CD4-positive, CD25-positive, alpha-beta regulatory T cell (primary cell): Measurements from ENCODE around the gene FMO2. TPM values are rescaled to one million over a fixed set of nuclear protein-coding genes. Genes with fewer than 3 reads are reported as not detected.

Experiments
- ATAC-seq, 2 donors: fragments of 150-1000 bp; cut with Tn5 transposase; one replicate each; pipeline ENCODE4 v1.10.0; 2021; ENCODE audit warnings: low read depth in 2 of 2, moderate number of reproducible peaks in 2 of 2, moderate library complexity in 1 of 2
- DNase-seq, 3 donors: peaks; one replicate each; pipeline versions ENCODE4 v3.0.0 to v3.0.0-alpha.2; 2012 to 2022; ENCODE audit warnings: mixed read lengths in 1 of 3
- H3K27ac ChIP-seq: one replicate; pipeline ENCODE4 v1.7.0; 2013; ENCODE audit warnings: mild to moderate bottlenecking, low read length; ENCODE audit not compliant: insufficient read depth, poor library complexity, severe bottlenecking
- H3K27me3 ChIP-seq: one replicate; pipeline ENCODE4 v1.7.0; 2013; ENCODE audit warnings: low read length; ENCODE audit not compliant: control insufficient read depth, insufficient read depth
- H3K36me3 ChIP-seq: one replicate; pipeline ENCODE4 v1.7.0; 2013; ENCODE audit warnings: mild to moderate bottlenecking, low read length, moderate library complexity; ENCODE audit not compliant: control insufficient read depth, insufficient read depth
- H3K4me1 ChIP-seq: 2 replicates; pipeline ENCODE4 v1.7.0; 2013; ENCODE audit warnings: mild to moderate bottlenecking, low read length; ENCODE audit not compliant: insufficient read depth, control insufficient read depth, poor library complexity, severe bottlenecking
- H3K4me3 ChIP-seq: one replicate; pipeline ENCODE4 v1.7.0; 2013; ENCODE audit warnings: low read depth, mild to moderate bottlenecking, low read length, moderate library complexity
- H3K9me3 ChIP-seq, 2 experiments: 1 replicate in 1 of 2; 2 replicates in 1 of 2; pipeline ENCODE4 v1.7.0; 2013; ENCODE audit warnings: low read length in 2 of 2, mild to moderate bottlenecking in 1 of 2, moderate library complexity in 1 of 2; ENCODE audit not compliant: control insufficient read depth in 2 of 2
- H3K27ac Mint-ChIP-seq, 3 donors: one replicate each; pipeline ENCODE4 v1.8.0; 2020 to 2022; ENCODE audit warnings: mild to moderate bottlenecking in 3 of 3, mixed read lengths in 3 of 3, moderate library complexity in 2 of 3
- H3K27me3 Mint-ChIP-seq: one replicate; pipeline ENCODE4 v1.8.0; 2022; ENCODE audit warnings: mild to moderate bottlenecking, mixed read lengths
- H3K36me3 Mint-ChIP-seq: one replicate; pipeline ENCODE4 v1.8.0; 2020; ENCODE audit warnings: mixed read lengths
- H3K4me1 Mint-ChIP-seq, 4 donors: one replicate each; pipeline ENCODE4 v1.8.0; 2020 to 2022; ENCODE audit warnings: mixed read lengths in 4 of 4, mild to moderate bottlenecking in 1 of 4
- H3K4me3 Mint-ChIP-seq, 4 donors: one replicate each; pipeline ENCODE4 v1.8.0; 2020 to 2022; ENCODE audit warnings: mild to moderate bottlenecking in 4 of 4, mixed read lengths in 4 of 4, moderate library complexity in 3 of 4
- H3K9me3 Mint-ChIP-seq, 7 donors: one replicate each; pipeline ENCODE4 v1.8.0; 2020 to 2022; ENCODE audit warnings: mixed read lengths in 7 of 7, mild to moderate bottlenecking in 3 of 7, moderate library complexity in 2 of 7
- polyA plus RNA-seq, 4 donors: library from polyadenylated mRNA; unstranded; fragments of 300-500 nt; fragmentation: Illumina TruSeq; gene quantifications; one replicate each; pipeline ENCODE4 v1.2.3, GENCODE V29; 2021
- total RNA-seq: library from RNA; stranded (reverse); gene quantifications from one replicate; pipeline ENCODE4 v1.2.3, GENCODE V29; 2022

Gene FMO2
- total and polyA plus RNA-seq, 5 donors from 2014 or later: not detected

DNA sequence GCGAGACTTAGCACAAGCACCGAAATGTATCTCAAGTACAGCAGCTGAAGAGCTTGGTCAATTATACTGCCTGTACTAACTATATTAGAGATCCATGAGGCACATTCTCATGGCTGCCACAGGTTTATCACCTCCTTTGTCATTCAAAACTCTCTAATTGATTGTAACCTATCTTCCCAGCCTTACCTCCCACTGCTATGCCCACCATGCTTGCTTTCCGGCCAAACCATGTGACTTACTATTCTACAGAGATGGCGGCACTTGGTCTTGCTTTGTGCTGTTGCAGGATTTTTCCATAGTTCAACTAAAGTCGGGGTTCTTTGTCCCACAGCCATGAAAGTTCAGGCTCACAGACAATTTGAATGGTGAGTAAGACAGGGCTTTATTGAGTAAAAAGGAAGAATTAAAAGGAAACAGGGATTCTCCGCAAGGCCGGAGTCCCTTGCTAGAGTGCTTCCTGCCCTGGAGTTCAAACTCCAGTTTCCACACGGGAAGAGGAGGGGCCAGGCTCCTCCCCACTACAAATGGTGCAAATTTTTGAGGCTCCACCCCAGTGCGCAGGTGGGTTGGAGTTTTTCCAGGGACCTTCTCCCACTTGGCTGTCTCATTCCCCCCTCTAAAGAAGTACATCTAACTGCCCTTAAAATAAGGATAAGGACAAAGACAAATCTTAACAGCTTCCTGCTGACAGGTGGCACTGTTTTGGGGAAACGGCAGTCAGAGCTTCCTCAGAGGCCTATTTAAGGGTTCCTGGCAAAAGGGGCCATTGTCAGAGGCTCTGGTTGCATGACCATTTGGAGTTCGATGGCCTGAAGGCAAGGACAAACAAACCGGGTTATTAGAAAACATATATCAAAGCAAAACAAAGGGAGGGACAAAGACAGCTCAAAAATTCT, 28.7 kb downstream of the FMO2 start:
- H3K9me3 ChIP-seq: no peaks in the 10 kb centered on the region
- no peaks in the 10 kb centered on the region for H3K4me1 ChIP-seq
- peaks cover 0 to 1% (median 0%) of the 10 kb centered on the region in 7 donors for H3K9me3 Mint-ChIP-seq
- no peaks in the 10 kb centered on the region for H3K4me1 Mint-ChIP-seq
- no peaks in the 10 kb centered on the region for H3K36me3 Mint-ChIP-seq
- peaks cover 14% of the 10 kb centered on the region for H3K27me3 Mint-ChIP-seq
- peaks cover 7% of the 10 kb centered on the region for H3K27me3 ChIP-seq
- no peak overlapping the region for H3K4me3 Mint-ChIP-seq
- no peak for DNase-seq
- H3K27ac ChIP-seq: no peak overlapping the region
- ATAC-seq: no peak
- H3K27ac Mint-ChIP-seq: no peak overlapping the region
- no peaks in the 10 kb centered on the region for H3K36me3 ChIP-seq
- H3K4me3 ChIP-seq: no peak overlapping the region

- DNase-seq (no peak), ATAC-seq (no peak)
- H3K27me3 ChIP-seq: no peaks in the 10 kb centered on the region
- H3K36me3 ChIP-seq: no peaks in the 10 kb centered on the region
- H3K4me3 ChIP-seq: no peak overlapping the region
- Mint-ChIP-seq H3K4me1 (no peaks in the 10 kb centered on the region), H3K36me3 (no peaks in the 10 kb centered on the region), H3K4me3 (no peak overlapping the region), H3K27me3 (peaks cover 16% of the 10 kb centered on the region), H3K27ac (no peak overlapping the region), H3K9me3 (peaks cover 0 to 1% (median 0%) of the 10 kb centered on the region in 7 donors)
- no peaks in the 10 kb centered on the region for H3K4me1 ChIP-seq
- H3K9me3 ChIP-seq: no peaks in the 10 kb centered on the region
- H3K27ac ChIP-seq: no peak overlapping the region
Observed at GRCh38 chr1:171217658-171218443, 32.8 kb downstream of the FMO2 start.

DNA sequence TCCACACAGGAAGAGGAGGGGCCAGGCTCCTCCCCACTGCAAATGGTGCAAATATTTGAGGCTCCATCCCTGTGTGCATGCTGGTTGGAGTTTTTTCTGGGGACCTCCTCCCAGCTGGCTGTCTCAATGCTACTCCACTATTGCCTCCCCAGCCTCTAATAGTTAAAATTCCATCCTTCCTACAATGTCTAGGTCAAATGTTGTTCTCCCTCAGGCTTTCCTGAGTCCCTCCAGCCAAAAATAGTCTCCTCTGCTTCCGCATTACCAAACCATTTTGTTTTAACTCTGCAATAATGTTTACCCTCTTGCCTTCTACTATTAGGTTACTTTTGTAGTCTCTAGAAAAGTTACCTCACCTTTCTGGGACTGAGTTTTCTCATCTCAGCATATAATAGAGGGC, 33.6 kb downstream of the FMO2 start:
- H3K9me3 Mint-ChIP-seq: peaks cover 0 to 1% (median 0%) of the 10 kb centered on the region in 7 donors
- Histone ChIP-seq H3K4me3 (no peak overlapping the region), H3K27me3 (no peaks in the 10 kb centered on the region), H3K4me1 (no peaks in the 10 kb centered on the region), H3K36me3 (no peaks in the 10 kb centered on the region), H3K9me3 (no peaks in the 10 kb centered on the region), H3K27ac (no peak overlapping the region)
- H3K4me1 Mint-ChIP-seq: no peaks in the 10 kb centered on the region
- DNase-seq: no peak
- ATAC-seq: no peak
- H3K36me3 Mint-ChIP-seq: no peaks in the 10 kb centered on the region
- H3K27ac Mint-ChIP-seq: no peak overlapping the region
- H3K4me3 Mint-ChIP-seq: no peak overlapping the region
- peaks cover 16% of the 10 kb centered on the region for H3K27me3 Mint-ChIP-seq

- Histone ChIP-seq H3K27ac (no peak overlapping the region), H3K27me3 (no peaks in the 10 kb centered on the region), H3K4me1 (no peaks in the 10 kb centered on the region), H3K36me3 (no peaks in the 10 kb centered on the region), H3K9me3 (no peaks in the 10 kb centered on the region), H3K4me3 (no peak overlapping the region)
- no peaks in the 10 kb centered on the region for H3K4me1 Mint-ChIP-seq
- peaks cover 16% of the 10 kb centered on the region for H3K27me3 Mint-ChIP-seq
- DNase-seq (no peak), ATAC-seq (no peak)
- no peaks in the 10 kb centered on the region for H3K36me3 Mint-ChIP-seq
- no peak overlapping the region for H3K27ac Mint-ChIP-seq
- H3K4me3 Mint-ChIP-seq: no peak overlapping the region
- H3K9me3 Mint-ChIP-seq: peaks cover 0 to 1% (median 0%) of the 10 kb centered on the region in 7 donors
Observed at GRCh38 chr1:171219346-171220080, 34.4 kb downstream of the FMO2 start.

GRCh38 chr1:171220081-171220420, 35.0 kb downstream of the FMO2 start:
- H3K4me3 ChIP-seq: no peak overlapping the region
- H3K4me1 ChIP-seq: no peaks in the 10 kb centered on the region
- no peaks in the 10 kb centered on the region for H3K36me3 ChIP-seq
- Mint-ChIP-seq H3K9me3 (peaks cover 0 to 1% (median 0%) of the 10 kb centered on the region in 7 donors), H3K4me1 (no peaks in the 10 kb centered on the region), H3K27ac (no peak overlapping the region), H3K27me3 (peaks cover 16% of the 10 kb centered on the region), H3K4me3 (no peak overlapping the region), H3K36me3 (no peaks in the 10 kb centered on the region)
- no peak for DNase-seq
- no peak for ATAC-seq
- no peaks in the 10 kb centered on the region for H3K27me3 ChIP-seq
- no peak overlapping the region for H3K27ac ChIP-seq
- H3K9me3 ChIP-seq: no peaks in the 10 kb centered on the region

DNA sequence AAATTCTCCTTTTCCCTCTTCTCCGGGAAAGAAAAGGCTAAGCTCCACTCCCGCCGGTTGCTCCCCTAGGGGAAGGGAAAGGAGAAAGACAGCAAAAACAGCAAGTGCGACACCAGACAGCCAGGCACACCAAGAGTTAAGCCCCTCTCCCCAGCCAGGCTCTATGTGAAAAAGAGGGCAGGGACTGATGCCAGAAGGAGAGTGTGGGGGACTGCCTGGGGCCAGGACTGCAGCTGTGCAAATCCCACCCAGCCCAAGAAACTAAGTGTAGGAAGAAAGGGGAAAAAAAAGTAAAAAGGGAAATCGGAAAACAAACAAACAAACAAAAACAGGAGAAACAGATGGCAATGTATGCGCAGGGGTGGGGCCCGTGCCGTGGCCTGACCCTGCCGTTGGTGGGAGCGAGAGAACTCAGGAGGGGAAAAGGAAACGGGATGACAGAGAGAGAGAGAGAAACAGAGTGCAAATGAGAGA, 35.5 kb downstream of the FMO2 start:
- peaks cover 13% of the 10 kb centered on the region for H3K27me3 Mint-ChIP-seq
- H3K27ac Mint-ChIP-seq: peak overlapping the region in 1 of 3 donors; percentile 58
- Histone ChIP-seq H3K27me3 (no peaks in the 10 kb centered on the region), H3K27ac (no peak overlapping the region), H3K4me3 (no peak overlapping the region), H3K9me3 (no peaks in the 10 kb centered on the region), H3K4me1 (no peaks in the 10 kb centered on the region), H3K36me3 (no peaks in the 10 kb centered on the region)
- ATAC-seq (no peak), DNase-seq (no peak)
- H3K9me3 Mint-ChIP-seq: peaks cover 0 to 1% (median 0%) of the 10 kb centered on the region in 7 donors
- H3K4me3 Mint-ChIP-seq: no peak overlapping the region
- no peaks in the 10 kb centered on the region for H3K36me3 Mint-ChIP-seq
- H3K4me1 Mint-ChIP-seq: no peaks in the 10 kb centered on the region

GRCh38 chr1:171221665-171222591, 36.8 kb downstream of the FMO2 start:
- H3K4me3 ChIP-seq: no peak overlapping the region
- Mint-ChIP-seq H3K4me1 (no peaks in the 10 kb centered on the region), H3K36me3 (no peaks in the 10 kb centered on the region), H3K27me3 (peaks cover 12% of the 10 kb centered on the region), H3K27ac (no peak overlapping the region), H3K9me3 (peaks cover 0 to 1% (median 0%) of the 10 kb centered on the region in 7 donors), H3K4me3 (no peak overlapping the region)
- no peaks in the 10 kb centered on the region for H3K4me1 ChIP-seq
- ATAC-seq (no peak), DNase-seq (no peak)
- no peaks in the 10 kb centered on the region for H3K9me3 ChIP-seq
- H3K36me3 ChIP-seq: no peaks in the 10 kb centered on the region
- H3K27me3 ChIP-seq: no peaks in the 10 kb centered on the region
- no peak overlapping the region for H3K27ac ChIP-seq
